HG02870 (cell line): ENCODE data around the gene CALR.
A peak's percentile ranks its signal among the peaks of the same experiment; 100 is the strongest.
"Not testable (repeated sequence)": the region's sequence is repeated elsewhere in the genome, so short reads cannot be mapped to it uniquely, and the experiment has no call there.

Experiments
- ATAC-seq: cut with Tn5 transposase; IDR thresholded peaks from one replicate; pipeline ENCODE4 v1.9.1; 2021; ENCODE audit warnings: mild to moderate bottlenecking, moderate library complexity; ENCODE audit not compliant: unreplicated experiment

CALR gene

DNA sequence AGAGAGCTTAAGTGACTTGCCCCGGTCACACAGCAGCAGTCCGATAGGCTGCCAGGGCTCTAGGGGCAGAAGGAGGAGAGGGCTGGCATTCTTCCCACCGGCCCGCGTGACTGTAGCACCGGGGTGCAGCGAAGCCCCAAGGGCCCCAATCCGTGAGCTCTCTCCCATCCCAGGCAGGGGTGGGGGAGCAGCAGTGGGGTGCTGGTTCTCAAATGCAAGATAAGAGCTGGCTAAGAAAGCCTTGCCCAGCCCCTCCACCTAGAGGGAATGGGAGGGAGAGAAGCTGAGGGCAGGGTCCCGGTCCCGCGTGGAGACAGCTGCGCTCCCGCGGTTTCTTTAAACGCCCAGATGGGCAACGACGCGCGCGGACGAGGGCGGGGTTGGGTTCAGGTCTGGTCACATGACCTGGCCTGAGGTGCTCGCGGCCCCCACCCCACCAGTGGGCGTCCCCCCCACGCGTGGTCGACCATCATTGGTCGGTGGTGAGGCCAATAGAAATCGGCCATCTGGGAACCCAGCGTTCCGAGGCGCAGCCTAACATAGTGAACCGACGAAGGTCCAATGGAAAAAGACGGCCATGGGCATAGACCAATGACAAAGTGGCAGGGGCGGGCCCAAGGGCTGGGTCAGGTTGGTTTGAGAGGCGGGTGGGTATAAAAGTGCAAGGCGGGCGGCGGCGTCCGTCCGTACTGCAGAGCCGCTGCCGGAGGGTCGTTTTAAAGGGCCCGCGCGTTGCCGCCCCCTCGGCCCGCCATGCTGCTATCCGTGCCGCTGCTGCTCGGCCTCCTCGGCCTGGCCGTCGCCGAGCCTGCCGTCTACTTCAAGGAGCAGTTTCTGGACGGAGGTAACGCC, at the start of gene CALR:
Gene CALR, plus strand, starts transcription at position 683 of the 852 bp plus-strand sequence. Its CDS starts 71 bp downstream, at position 754.
- peak; percentile 81 for ATAC-seq

DNA sequence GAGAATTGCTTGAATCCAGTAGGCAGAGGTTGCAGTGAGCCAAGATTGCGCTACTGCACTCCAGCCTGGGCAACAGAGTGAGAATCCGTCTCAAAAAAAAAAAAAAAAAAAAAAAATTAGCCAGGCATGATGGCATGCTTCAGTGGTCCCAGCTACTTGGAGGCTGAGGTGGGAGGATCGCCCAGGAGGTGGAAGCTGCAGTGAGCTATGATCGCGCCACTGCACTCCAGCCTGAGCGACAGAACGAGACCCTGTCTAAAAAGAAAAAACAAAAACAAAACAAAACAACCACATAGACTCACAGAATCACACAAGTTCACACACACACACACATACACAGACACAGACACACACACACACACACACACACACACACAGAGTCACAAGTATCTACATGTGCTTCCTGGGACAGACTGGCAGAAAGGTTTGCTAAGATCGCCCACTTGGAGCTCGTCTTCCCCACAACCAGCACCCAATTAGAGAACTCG, 48.1 kb upstream of the CALR start:
- ATAC-seq = not testable (repeated sequence)

DNA sequence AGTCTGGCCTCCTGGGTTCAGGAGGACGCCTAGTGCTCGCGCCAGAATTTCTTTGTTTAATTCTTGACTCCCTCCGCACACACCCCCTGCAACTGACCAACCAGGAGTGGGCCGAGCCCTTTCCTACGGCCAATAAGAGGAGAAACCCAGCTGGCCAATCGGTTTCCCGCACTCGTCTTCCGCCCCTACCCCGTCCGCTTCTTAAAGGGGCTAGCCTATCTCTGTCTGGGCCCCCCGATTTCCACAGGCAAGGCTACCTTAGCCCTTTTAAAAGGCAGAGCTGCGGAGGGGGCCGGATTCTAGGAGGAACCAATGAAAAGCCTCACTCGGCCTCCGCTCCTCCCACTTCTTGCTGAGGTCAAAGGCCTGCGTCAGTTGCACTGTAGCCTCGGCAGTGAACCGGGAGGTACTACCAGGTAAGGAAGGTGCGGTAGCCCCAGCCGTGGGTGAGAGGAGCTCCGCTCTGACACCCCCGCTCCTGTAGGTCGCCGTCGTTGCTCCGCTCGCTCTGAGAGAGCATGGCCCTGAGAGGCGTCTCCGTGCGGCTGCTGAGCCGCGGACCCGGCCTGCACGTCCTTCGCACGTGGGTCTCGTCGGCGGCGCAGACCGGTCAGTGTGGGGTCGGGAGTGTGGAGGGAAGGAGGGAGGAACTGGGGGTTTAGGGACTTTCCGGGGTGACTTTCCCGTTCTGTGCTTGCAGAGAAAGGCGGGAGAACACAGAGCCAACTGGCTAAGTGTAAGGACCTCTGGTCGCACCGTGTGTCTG, 47.4 kb upstream of the CALR start, which contains the start of gene GCDH:
Gene GCDH, plus strand, starts transcription at position 374 of the 766 bp plus-strand sequence. Its CDS starts 145 bp downstream, at position 519.
- peak; percentile 92 for ATAC-seq

DNA sequence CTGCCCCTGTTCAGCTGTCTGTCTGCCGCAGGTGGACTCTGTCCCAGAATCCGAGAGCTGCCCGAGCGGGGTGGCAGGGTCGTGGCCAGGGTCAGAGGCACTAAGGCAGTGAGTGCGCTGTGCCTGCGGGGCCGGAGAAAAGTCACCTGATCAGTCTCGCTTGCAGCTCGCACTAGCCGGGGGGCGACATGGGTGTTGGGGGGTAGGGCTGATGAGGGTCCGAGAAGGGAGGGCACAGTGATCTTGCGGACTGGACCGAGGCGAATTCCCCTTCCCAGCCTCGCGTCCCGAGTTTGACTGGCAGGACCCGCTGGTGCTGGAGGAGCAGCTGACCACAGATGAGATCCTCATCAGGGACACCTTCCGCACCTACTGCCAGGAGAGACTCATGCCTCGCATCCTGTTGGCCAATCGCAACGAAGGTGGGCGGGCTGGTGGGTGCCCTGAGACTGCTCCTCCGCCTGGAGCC, 46.8 kb upstream of the CALR start:
- no peak for ATAC-seq

DNA sequence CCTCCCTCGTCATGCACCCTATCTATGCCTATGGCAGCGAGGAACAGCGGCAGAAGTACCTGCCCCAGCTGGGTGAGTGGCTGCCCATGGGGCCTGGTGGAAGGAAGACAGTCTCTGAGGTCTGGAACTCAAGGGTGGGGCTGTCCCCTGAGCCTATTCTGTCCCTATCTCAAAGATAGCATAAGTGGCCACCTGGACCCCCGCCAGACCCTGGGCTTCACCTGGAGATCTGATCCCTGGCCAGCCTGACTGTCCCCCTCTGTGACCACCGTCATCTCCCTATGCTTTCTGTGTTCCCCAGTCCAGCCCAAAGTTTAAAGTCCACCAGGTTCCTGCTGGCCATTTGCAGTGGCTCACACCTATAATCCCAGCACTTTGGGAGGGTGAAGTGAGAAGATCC, 44.8 kb upstream of the CALR start:
- no peak for ATAC-seq

DNA sequence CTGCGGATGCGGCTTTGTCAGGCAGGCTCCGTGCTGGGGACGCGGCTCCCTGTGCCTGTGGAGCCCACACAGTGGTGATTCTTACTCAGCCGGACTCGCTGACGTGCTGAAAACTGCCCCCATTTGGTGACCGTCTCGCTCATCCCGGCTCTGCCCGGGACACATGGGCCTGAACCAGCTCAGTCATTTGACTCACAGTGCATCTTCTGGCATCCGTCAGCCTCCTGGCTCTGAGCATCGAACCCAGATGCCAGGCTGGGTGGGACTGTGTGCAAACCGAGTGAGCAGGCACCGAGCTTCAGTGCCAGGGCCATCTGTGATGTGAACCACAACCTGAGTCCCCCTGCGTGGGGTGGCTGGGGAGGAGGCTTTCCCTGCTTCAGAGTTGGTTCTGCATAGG, 41.9 kb upstream of the CALR start:
- ATAC-seq = no peak

DNA sequence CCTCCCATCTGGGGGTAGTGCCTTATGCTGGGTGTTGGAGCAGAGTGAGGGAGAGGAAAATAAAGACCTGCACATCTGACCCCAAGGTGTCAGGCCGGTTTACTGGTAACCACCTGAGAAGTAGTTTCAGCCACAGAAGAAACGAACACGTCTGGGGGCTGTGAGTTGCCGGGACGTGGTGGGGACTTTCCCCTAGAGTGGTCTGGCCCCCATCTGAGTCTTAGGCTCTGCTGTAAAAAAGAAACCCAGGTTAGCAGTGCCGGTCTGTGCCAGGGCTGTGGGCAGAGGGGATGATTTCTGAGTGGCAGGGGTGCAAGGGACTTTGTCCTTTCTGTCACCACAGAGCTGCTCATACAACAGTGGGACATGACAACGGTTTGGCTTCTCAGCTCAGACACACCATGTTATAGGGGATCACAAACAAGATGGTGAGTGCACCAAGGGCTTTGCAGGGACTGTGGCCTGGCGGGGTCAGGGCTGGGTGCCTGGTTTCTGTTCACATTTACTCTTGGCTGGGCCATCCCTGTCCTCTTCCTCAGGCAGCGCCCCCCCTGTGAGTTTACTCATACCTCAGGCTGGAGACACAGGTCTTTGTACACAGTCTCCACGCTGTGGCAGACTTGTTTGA, 38.4 kb upstream of the CALR start:
- ATAC-seq = no peak

DNA sequence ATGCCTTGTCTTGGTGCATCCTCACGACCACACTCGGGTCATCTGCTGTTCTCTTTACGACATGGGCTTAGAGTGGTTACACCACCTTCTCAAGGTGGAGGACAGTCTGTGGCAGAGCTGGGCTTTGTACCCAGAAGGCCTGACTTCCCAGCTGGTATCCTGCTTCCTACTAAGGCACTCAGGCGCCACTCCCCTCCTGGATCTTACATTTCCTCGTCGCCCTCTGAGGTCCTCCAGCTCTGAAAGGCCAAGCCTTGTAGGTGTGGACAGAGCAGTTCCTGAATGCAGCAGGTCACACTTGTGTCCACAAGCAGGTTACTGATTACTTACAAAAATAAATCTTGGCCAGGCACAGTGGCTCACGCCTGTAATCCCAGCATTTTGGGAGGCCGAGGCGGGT, 31.2 kb upstream of the CALR start:
- no peak for ATAC-seq

DNA sequence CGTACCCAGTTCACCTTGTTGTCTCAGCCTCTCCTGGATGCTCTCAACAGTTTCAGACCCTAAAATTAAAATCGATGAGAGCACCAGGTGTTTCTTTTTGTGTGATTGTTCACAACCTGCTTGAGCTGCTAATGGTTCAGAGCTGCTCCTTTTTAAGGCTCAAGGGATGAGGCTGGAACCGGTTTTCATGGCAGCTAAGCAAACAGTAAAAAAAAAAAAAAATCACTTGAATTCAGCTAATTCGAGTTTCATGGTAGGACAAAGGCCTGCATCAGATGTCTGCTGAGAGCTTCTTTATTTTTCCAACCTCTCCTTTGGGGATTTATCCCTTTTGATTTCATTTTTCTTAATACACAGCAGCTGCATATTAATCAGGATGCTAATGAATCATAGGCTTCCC, 25.8 kb upstream of the CALR start:
- no peak for ATAC-seq

DNA sequence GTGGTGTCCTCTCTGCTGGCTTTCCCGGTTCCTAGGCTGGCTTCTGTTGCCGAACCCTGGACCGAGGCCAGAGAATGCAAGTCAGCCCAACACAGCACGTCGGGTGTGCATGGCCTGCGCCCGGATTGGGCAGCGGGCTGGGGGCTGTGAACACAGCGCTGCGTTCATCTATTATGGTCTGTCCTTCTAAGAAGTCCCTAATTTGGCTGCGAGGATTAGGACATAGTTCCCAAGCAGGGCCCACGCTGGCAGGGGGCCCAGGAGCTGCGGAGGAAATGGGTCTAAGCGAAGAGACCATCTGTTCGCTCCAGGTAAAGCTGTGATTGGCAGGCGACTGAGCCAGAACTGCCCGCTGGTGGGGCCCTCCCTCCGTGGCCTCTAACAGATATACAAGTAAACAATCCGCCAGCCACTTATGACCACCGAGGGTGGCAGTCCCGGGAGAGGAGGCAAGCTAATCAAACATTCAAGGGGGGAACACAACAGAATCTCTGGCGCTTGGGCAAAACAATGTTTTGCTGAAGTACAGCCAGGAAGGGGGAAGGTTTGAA, 25.3 kb upstream of the CALR start:
- ATAC-seq = no peak

DNA sequence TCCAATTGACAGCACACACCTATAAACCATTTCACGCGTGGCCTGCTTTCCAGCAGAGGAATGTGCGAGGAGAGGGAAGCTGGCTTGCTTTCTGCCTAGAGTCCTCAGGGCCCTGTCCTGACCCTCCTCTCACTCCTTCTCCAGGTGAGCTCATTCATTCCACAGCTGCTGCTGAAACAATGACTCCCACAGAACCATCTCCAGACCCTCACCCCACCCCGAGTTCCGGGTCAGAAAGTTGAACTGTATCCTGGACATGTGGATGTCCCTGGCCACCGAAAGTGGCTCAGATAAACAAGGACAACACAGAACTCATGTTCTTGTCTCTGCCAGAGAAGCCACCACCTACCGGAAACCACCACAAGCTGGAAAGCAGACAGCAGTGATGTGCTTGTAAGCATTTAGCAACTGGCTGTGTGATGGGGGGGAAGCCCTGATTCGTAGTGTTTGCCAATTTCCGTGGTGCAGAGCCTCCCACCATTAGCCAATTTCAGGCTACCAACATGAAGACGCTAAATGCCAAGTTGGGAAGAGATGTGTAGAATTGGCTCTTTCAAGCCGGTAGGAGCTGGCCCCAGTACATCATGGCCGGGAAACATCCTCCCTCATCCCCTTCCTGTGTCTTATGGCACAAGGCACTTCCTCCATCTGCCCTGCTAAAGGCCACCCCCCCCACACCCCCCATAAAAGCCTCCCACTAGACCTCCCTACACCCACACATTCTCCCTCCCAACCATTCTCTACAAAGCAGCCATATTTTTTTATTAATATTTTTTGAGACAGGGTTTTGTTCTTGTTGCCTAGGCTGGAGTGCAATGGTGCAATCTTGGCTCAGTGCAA, 24.3 kb upstream of the CALR start:
- ATAC-seq = no peak

DNA sequence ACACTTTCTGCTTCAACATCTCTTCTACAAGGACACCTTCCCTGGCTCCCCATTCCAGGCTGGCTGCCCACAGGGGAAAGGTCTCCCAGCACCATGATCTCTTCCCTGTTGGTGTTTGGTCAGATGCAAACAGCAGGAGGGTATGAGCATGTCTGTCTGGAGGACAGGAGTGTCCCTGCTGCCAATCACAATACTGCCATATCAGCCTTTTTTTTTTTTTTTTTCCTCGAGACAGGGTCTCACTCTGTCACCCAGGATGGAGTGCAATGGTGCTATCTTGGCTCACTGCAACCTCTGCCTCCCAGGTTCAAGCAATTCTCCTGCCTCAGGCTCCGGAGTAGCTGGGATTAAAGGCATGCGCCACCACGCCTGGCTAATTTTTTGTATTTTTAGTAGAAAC, 22.5 kb upstream of the CALR start:
- ATAC-seq = not testable (repeated sequence)

DNA sequence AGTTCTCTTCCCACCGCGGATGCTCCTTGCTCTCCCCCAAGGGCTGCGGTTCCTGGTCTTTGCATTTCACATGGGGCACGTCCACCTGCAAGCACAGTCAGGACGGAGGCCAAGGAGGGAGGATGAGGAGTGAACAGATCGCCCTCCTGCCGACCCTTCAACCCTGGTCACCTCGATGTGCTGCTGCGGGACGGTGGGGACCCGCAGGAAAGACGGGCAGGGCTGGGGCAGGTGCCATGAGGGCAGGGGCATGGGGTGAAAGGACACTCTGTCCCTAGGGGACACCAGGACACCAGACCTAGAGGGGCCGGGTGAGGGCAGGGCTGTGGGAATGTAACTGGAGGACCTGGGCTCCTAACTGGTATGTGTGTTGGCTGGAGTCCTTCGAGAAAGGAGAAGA, 20.2 kb upstream of the CALR start:
- no peak for ATAC-seq

DNA sequence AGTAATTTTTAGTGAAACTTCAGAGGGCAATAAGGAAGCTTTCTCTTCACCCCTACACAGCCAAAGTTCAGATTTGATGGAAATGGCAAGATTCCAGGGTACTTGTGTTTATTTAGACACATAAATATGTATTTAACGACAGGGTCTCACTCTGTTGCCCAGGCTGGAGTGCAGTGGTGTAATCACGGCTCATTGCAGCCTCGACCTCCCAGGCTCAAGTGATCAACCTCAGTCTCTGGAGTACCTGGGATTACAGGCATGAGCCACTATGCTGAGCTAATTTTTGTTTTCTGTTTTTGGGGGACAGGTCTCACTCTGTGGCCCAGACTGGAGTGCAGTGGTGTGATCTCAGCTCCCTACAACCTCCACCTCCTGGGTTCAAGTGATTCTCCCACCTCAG, 17.4 kb upstream of the CALR start:
- no peak for ATAC-seq

DNA sequence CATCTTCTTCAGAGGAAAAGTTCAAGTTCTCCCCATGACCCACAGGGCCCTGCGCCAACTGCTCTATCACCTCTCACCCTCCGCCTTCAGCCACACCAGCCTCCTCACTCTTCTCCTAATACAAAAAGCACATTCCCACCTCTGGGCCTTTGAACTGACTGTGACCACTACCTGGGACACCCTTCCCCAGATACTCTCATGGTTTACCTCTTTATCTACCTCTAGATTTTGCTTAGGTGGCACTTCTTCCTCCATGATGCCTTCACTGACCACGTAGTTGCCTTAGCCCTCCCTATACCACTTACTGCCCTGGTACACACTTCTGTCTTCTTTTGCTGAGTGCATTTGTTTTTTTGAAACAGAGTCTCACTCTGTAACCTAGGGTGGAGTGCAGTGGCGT, 15.4 kb upstream of the CALR start:
- ATAC-seq = no peak

DNA sequence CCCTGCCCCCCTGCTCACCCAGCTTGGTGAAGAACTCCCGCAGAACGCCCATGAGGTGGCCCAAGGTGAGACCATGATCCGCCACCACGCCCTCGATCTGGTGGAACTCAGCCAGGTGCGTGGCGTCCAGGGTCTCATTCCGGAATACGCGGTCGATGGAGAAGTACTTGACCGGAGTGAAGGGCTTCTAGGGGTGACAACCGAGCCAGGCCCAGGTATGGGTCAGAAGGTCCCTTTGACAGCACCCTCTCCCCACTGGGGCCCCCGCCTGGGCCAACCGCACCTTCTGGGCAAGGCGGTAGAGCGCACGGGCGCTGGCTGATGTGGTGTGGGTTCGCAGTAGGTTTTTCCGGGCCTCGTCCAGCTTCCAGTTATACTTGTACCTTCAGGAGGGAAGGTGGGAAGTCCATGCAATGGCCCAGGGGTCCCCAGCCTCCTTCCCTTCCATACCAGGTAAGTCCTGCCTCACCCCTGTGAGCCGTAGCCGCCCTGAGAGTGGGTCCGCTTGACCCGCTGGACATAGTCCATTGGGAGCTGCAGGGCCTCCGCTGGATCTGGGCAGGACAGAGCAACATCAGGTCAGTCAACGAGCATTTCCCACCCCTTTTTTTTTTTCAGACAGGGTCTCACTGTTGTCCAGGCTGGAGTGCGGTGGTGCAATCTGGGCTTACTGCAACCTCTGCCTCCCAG, 13.6 kb upstream of the CALR start:
- no peak for ATAC-seq

DNA sequence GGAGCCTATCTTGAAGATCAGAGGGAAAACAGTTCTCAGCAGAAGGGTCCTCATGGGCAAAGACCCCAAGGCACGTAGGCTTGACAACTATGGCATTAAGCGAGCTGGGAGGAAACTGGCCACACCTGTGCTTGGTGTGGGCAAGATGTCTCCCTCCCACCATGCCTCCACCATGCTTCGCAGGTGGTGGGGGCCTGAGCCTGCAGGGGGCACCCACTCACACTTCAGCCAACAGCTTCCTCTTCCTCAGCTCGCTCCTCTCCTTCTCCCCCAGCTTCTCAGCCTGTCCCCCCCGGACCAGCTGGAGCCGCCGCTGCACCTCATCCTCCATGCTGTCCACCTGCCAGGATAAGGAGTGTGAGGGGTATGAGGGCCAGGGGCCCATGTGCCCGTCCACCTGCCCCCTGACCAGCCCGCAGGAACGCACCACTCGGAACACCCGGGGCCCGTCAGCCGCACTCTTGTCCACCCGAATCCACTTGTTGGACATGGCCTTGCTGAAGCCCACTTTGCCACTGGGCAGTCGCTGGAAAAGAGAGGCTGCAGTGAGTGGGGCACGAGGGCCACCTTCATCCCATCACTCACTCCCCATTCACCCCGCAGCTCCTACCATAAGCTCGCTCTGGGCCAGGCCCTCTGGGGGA, 8.3 kb upstream of the CALR start:
- no peak for ATAC-seq

DNA sequence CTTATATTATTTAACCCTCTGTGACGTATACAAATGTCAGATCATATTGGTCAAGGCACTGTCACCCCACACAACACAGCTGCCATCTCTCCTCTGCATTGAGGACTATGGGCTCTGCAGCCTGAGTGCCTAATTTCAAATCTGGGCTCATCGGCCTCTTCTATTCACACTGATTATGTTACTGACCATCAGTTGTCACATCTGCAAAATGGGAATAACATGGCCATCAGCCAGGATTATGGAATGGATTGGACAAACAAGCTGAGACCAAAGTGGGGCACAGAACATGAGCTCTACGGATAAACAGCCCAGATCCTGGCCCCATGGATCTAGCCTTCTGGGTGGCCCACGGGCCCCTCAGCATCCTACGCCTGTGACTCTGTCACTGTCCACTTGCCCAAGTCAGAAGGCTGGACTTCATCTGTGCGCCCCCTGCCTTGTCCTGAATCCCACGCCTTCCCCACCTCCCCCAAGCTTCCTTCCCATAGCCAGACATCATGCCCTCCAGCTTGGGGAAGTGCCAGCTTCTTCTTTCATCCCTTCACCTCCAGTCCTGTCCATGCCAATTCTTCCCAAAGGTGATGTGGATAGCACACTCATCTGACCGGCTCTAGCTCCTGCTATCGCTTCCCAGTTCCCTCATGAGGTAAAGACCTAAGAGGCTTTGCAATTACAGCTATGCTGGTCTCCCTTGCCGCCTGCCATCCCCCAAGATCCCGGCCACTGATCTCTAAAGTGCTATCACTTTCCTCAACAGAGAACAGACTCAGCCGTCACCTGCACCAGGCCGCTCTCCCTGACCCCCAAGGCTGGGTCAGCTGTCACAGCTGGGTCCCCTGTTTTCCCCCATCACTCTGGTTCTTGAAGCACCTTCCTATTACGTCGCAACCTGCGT, 5.8 kb upstream of the CALR start:
- no peak for ATAC-seq
